OCI-LY3 (cell line): ENCODE data around the gene ENOX2.

Experiments used
- EZH2phosphoT487 ChIP-seq: fragments of 200-600 bp; shearing (Covaris generic); IDR thresholded peaks from 2 replicates; pipeline ENCODE4 v1.6.1; 2018; ENCODE audit warnings: antibody characterized with exemption, mixed run types, low read depth
- TF ChIP-seq, protein P1 (sequence below): fragments of 200-600, 300-600 bp; sonication (generic); IDR thresholded peaks from 2 replicates; pipeline ENCODE4 v1.5.1; 2014; ENCODE audit warnings: antibody characterized with exemption, low read length, low read depth

DNA sequence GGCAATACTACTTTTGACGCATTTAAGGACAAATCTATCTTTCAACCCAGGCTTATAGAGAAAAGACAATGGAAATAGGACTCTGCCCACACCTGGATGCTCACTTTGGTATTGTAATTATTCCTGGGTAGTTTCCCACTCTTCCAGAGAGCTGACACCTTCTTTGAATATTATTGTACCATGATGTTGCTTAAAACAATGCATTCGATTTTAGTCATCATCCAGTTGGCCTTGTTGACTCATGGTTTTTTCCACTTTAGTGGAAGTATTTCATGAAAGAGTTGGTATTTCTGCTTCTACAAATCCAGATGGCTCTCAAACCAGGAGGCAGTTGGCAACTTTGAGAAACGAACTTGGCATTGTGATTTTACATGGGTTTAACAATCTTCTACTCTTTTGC is 124.2 kb downstream of the ENOX2 start:
- TF ChIP-seq, protein P1, sequence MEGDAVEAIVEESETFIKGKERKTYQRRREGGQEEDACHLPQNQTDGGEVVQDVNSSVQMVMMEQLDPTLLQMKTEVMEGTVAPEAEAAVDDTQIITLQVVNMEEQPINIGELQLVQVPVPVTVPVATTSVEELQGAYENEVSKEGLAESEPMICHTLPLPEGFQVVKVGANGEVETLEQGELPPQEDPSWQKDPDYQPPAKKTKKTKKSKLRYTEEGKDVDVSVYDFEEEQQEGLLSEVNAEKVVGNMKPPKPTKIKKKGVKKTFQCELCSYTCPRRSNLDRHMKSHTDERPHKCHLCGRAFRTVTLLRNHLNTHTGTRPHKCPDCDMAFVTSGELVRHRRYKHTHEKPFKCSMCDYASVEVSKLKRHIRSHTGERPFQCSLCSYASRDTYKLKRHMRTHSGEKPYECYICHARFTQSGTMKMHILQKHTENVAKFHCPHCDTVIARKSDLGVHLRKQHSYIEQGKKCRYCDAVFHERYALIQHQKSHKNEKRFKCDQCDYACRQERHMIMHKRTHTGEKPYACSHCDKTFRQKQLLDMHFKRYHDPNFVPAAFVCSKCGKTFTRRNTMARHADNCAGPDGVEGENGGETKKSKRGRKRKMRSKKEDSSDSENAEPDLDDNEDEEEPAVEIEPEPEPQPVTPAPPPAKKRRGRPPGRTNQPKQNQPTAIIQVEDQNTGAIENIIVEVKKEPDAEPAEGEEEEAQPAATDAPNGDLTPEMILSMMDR = no peak
- TF ChIP-seq EZH2phosphoT487 = no peak
